Thyroid gland (tissue), 4 donors: ENCODE results near the gene TFB1M. TPM values are rescaled to one million over a fixed set of nuclear protein-coding genes. Genes with fewer than 3 reads are reported as not detected.
A peak's percentile ranks its signal among the peaks of the same experiment; 100 is the strongest.
"Not testable (repeated sequence)": the region's sequence is repeated elsewhere in the genome, so short reads cannot be mapped to it uniquely, and the experiment has no call there.

Experiments
- DNase-seq, 2 donors: peaks; one replicate each; pipeline ENCODE4 v3.0.0-alpha.2; 2019
- H3K27ac ChIP-seq, 3 donors: fragments of 200-600 bp; sonication (generic); 1 replicate in 2 of 3; 2 replicates in 1 of 3; pipeline ENCODE4 v1.5.1; 2016 to 2019; ENCODE audit warnings: mild to moderate bottlenecking in 1 of 3, moderate library complexity in 1 of 3
- H3K27me3 ChIP-seq: fragments of 200-600 bp; sonication (generic); one replicate; pipeline ENCODE4 v1.5.1; 2019
- H3K36me3 ChIP-seq, 2 donors: fragments of 200-600 bp; sonication (generic); one replicate each; pipeline ENCODE4 v1.5.1; 2016 to 2019
- H3K4me1 ChIP-seq, 2 donors: fragments of 200-600 bp; sonication (generic); one replicate each; pipeline ENCODE4 v1.5.1; 2017 to 2019
- H3K4me3 ChIP-seq, 3 donors: fragments of 200-600 bp; sonication (generic); replicated peaks in 1 of 3; 1 replicate in 2 of 3; 2 replicates in 1 of 3; pipeline ENCODE4 v1.5.1; 2016; ENCODE audit warnings: mild to moderate bottlenecking in 1 of 3
- H3K9me3 ChIP-seq: fragments of 200-600 bp; sonication (generic); one replicate; pipeline ENCODE4 v1.5.1; 2017
- POLR2A ChIP-seq, 2 donors: fragments of 450-650 bp; IDR thresholded peaks; one replicate each; pipeline ENCODE4 v1.6.1; 2017; ENCODE audit warnings: antibody characterized with exemption in 2 of 2, mild to moderate bottlenecking in 2 of 2, moderate library complexity in 1 of 2
- WGBS, 2 donors: methylation state at CpG; one replicate each; pipeline ENCODE4 v1.1.5; 2017; 5-methylcytosine and 5-hydroxymethylcytosine counted together
- intact Hi-C: fragments of 100-400 bp; cut with DNase I; formaldehyde crosslinking; loops from one replicate; pipeline ENCODE4 v1.15.1; 2023
- total RNA-seq, 4 donors: library from RNA; depleted of rRNA; stranded (reverse); fragments of >200 nt; gene quantifications; one replicate each; pipeline ENCODE4 v1.2.3, GENCODE V29; 2016
- TF ChIP-seq, protein P1 (sequence below), 6 experiments: fragments of 200-600 bp in 3 of 6; fragments of 450-650 bp in 3 of 6; sonication (generic) in 3 of 6; IDR thresholded peaks; one replicate each; pipeline ENCODE4 v1.5.1; 2016 to 2019; ENCODE audit warnings: antibody characterized with exemption in 6 of 6, mild to moderate bottlenecking in 2 of 6, inconsistent platforms in 1 of 6, moderate library complexity in 1 of 6

The TFB1M gene
- total RNA-seq, 4 donors from 2014 or later = 13.9 to 28.1 (median 21.2) TPM

- Histone ChIP-seq H3K4me3 (no peak overlapping the region), H3K4me1 (peaks cover 33 to 55% of the 10 kb centered on the region in 2 donors), H3K27me3 (no peaks in the 10 kb centered on the region), H3K9me3 (no peaks in the 10 kb centered on the region), H3K27ac (peak overlapping the region; percentile 78 to 92 (median 90)), H3K36me3 (no peaks in the 10 kb centered on the region)
- DNase-seq = peak; percentile 56 to 58
- intact Hi-C loops = no loop called here
- WGBS, 2 donors = 43 to 64% methylated on average over 7 of the region's 7 CpGs
- no peak for TF ChIP-seq POLR2A (IDR thresholded peaks at IDR 0.05)
- TF ChIP-seq, protein P1, sequence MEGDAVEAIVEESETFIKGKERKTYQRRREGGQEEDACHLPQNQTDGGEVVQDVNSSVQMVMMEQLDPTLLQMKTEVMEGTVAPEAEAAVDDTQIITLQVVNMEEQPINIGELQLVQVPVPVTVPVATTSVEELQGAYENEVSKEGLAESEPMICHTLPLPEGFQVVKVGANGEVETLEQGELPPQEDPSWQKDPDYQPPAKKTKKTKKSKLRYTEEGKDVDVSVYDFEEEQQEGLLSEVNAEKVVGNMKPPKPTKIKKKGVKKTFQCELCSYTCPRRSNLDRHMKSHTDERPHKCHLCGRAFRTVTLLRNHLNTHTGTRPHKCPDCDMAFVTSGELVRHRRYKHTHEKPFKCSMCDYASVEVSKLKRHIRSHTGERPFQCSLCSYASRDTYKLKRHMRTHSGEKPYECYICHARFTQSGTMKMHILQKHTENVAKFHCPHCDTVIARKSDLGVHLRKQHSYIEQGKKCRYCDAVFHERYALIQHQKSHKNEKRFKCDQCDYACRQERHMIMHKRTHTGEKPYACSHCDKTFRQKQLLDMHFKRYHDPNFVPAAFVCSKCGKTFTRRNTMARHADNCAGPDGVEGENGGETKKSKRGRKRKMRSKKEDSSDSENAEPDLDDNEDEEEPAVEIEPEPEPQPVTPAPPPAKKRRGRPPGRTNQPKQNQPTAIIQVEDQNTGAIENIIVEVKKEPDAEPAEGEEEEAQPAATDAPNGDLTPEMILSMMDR (IDR thresholded peaks at IDR 0.05) = no peak
Observed at GRCh38 chr6:155219299-155219698, 95.0 kb downstream of the TFB1M start.

DNA sequence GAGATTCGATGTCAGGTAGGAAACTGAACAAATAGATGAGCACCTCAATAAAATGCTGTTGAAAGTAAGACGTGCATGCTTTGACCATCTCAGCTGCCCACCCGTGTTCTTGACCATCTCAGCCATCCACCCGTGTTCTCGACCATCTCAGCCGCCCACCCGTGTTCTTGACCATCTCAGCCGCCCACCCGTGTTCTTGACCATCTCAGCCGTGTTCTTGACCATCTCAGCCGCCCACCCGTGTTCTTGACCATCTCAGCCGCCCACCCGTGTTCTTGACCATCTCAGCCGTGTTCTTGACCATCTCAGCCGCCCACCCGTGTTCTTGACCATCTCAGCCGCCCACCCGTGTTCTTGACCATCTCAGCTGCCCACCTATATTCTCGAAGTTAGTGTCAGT is 95.6 kb downstream of the TFB1M start:
- H3K4me3 ChIP-seq, intact Hi-C loops, H3K27me3 ChIP-seq, DNase-seq, H3K36me3 ChIP-seq, H3K9me3 ChIP-seq: not testable (repeated sequence)
- 92 to 93% methylated on average over 20 of the region's 20 CpGs for WGBS, 2 donors
- Histone ChIP-seq H3K27ac (peak overlapping the region; percentile 78 to 92 (median 90)), H3K4me1 (peaks cover 36 to 56% of the 10 kb centered on the region in 2 donors)

DNA sequence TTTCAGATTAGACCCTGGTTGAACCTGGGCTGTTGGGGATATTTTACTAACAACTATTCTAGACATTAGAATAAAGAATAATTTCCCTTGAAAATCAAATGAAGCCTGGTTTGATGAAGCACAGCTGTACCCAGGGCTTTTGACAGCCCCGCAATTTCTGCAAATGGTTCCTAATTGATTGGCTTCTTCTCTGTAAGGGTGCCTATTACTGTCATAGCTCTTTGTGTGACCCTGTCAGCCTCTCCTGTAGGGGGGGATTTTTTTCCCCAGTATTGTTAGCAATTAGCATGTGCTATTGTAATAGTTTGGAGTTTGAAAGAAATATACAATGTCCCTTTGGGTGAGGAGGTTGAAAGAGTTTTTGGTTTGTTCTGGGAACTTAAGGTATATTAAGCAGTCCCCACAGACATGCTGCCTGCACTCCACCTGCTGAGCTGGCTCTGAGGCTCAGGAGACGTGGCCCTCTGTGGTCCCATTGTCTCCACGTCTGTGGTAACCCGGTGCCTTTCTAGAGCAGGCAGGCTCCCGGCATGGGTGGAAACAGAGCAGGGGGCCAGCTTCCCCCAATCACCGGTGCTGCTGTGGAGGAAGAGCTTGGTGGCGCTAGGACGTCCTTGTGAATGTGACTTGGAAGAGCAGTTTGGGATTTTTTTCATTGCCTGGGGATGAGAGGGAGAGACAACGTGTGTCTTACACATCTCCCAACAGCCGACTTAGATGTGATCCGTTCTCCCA is 97.8 kb downstream of the TFB1M start:
- Histone ChIP-seq H3K4me3 (no peak overlapping the region), H3K4me1 (peaks cover 51 to 69% of the 10 kb centered on the region in 2 donors), H3K27ac (peak overlapping the region; percentile 65 to 90 (median 89)), H3K27me3 (no peaks in the 10 kb centered on the region), H3K36me3 (no peaks in the 10 kb centered on the region), H3K9me3 (no peaks in the 10 kb centered on the region)
- DNase-seq = no peak
- 62 to 72% methylated on average over 10 to 11 of the region's 11 CpGs for WGBS, 2 donors
- TF ChIP-seq, protein P1 (IDR thresholded peaks at IDR 0.05) = no peak
- TF ChIP-seq POLR2A (IDR thresholded peaks at IDR 0.05) = peak in 1 of 2 donors; percentile 23
- intact Hi-C loops = no loop called here

GRCh38 chr6:155215906-155216305 is 98.4 kb downstream of the TFB1M start:
- H3K4me3 ChIP-seq = no peak overlapping the region
- peak overlapping the region; percentile 65 to 90 (median 89) for H3K27ac ChIP-seq
- no peaks in the 10 kb centered on the region for H3K36me3 ChIP-seq
- H3K9me3 ChIP-seq = no peaks in the 10 kb centered on the region
- intact Hi-C loops = no loop called here
- WGBS, 2 donors = 86 to 95% methylated on average over 4 of the region's 4 CpGs
- no peaks in the 10 kb centered on the region for H3K27me3 ChIP-seq
- peaks cover 51 to 66% of the 10 kb centered on the region in 2 donors for H3K4me1 ChIP-seq
- no peak for DNase-seq
- TF ChIP-seq, protein P1 (IDR thresholded peaks at IDR 0.05) = no peak
- no peak for TF ChIP-seq POLR2A (IDR thresholded peaks at IDR 0.05)

DNA sequence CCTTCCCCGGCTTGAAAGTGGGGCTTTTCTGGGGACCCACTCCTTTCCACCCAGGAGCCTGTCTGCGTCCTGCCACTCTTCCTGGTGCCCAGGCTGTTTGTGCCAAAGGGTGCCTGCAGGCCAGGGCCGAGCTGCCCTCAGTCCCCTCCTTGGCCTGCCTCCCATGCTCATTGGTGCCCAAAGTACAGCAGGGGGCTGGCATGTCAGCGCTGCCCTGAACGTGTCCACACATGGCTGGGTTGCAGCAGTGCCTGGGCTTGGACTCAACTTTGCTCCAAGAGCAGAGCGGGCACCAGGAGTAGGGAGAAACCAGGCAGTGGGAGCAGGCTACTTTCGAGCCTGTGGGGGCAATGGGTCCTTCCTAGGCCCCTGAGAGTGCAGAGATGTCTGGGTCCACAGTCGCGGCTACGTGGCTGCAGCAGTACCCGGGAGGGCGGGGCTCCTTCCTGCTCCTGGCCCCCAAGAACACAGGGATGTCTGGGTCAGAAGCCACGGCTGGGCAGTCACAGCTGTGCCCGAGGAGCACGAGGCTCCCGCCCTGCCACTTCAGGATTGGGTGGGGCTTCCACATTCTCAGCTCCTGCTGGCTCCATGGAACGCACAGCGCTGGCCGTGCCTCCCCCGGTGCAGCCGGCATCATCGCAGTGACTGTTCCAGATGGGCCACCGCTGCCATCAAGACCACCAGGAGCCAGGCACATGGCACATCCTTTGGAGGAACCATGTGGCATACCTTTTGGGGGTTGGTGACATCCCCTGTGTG is 100.5 kb downstream of the TFB1M start:
- no peaks in the 10 kb centered on the region for H3K9me3 ChIP-seq
- intact Hi-C loops = no loop called here
- peak; percentile 95 to 96 for DNase-seq
- H3K36me3 ChIP-seq = no peaks in the 10 kb centered on the region
- no peak overlapping the region for H3K4me3 ChIP-seq
- WGBS, 2 donors = 43 to 49% methylated on average over 7 to 20 of the region's 23 CpGs
- H3K27me3 ChIP-seq = no peaks in the 10 kb centered on the region
- H3K4me1 ChIP-seq = peaks cover 33 to 45% of the 10 kb centered on the region in 2 donors
- peak overlapping the region; percentile 89 to 95 (median 90) for H3K27ac ChIP-seq
- TF ChIP-seq, protein P1 (IDR thresholded peaks at IDR 0.05) = no peak
- peak in 1 of 2 donors; percentile 79 for TF ChIP-seq POLR2A (IDR thresholded peaks at IDR 0.05)
